H9 (cell line): ENCODE measurements around the gene PDE8A. TPM values are rescaled to one million over a fixed set of nuclear protein-coding genes. Genes with fewer than 3 reads are reported as not detected.

ENCODE experiments used
- DNase-seq: peaks from one replicate; pipeline ENCODE4 v3.0.0-alpha.2; 2017
- H2AFZ ChIP-seq: one replicate; pipeline ENCODE4 v1.6.1; 2013; ENCODE audit warnings: mild to moderate bottlenecking, low read length, control low read depth, moderate library complexity
- H2AK5ac ChIP-seq: 2 replicates; pipeline ENCODE4 v1.6.1; 2013; ENCODE audit warnings: low read length, control low read depth, mixed read lengths; ENCODE audit not compliant: insufficient read length
- H2BK120ac ChIP-seq: one replicate; pipeline ENCODE4 v1.6.1; 2013; ENCODE audit warnings: low read depth, mild to moderate bottlenecking, low read length, control low read depth, inconsistent platforms; ENCODE audit not compliant: poor library complexity, severe bottlenecking
- H2BK12ac ChIP-seq: 2 replicates; pipeline ENCODE4 v1.6.1; 2013; ENCODE audit warnings: low read length, control low read depth, mixed read lengths, low read depth; ENCODE audit not compliant: insufficient read length
- H2BK15ac ChIP-seq: 2 replicates; pipeline ENCODE4 v1.6.1; 2013; ENCODE audit warnings: low read depth, low read length, control low read depth
- H2BK20ac ChIP-seq: one replicate; pipeline ENCODE4 v1.6.1; 2013; ENCODE audit warnings: low read depth, mild to moderate bottlenecking, low read length, control low read depth, inconsistent platforms; ENCODE audit not compliant: poor library complexity, severe bottlenecking
- H2BK5ac ChIP-seq: 2 replicates; pipeline ENCODE4 v1.6.1; 2013; ENCODE audit warnings: low read length, control low read depth, mixed read lengths; ENCODE audit not compliant: insufficient read length
- H3K14ac ChIP-seq: 2 replicates; pipeline ENCODE4 v1.6.1; 2013; ENCODE audit warnings: low read length, control low read depth; ENCODE audit not compliant: insufficient read depth
- H3K18ac ChIP-seq: 2 replicates; pipeline ENCODE4 v1.6.1; 2013; ENCODE audit warnings: low read depth, mild to moderate bottlenecking, mixed read lengths, low read length, control low read depth; ENCODE audit not compliant: insufficient read length
- H3K23ac ChIP-seq: 2 replicates; pipeline ENCODE4 v1.6.1; 2013; ENCODE audit warnings: low read length, control low read depth, mixed read lengths, low read depth; ENCODE audit not compliant: insufficient read length
- H3K23me2 ChIP-seq: 2 replicates; pipeline ENCODE4 v1.6.1; 2013; ENCODE audit warnings: low read depth, mild to moderate bottlenecking, mixed read lengths, low read length, control low read depth; ENCODE audit not compliant: insufficient read length, poor library complexity, severe bottlenecking
- H3K27ac ChIP-seq: 2 replicates; pipeline ENCODE4 v1.5.1; 2013; ENCODE audit warnings: low read length, control low read depth, mixed read lengths, low read depth; ENCODE audit not compliant: insufficient read length
- H3K27me3 ChIP-seq: 2 replicates; pipeline ENCODE4 v1.6.1; 2013; ENCODE audit warnings: low read length, control low read depth, inconsistent platforms; ENCODE audit not compliant: insufficient read depth
- H3K4ac ChIP-seq: 2 replicates; pipeline ENCODE4 v1.6.1; 2013; ENCODE audit warnings: low read depth, mild to moderate bottlenecking, control low read depth, inconsistent platforms, low read length, moderate library complexity
- H3K4me1 ChIP-seq: 2 replicates; pipeline ENCODE4 v1.6.1; 2013; ENCODE audit warnings: low read length, control low read depth, inconsistent platforms; ENCODE audit not compliant: insufficient read depth
- H3K4me2 ChIP-seq: 2 replicates; pipeline ENCODE4 v1.6.1; 2013; ENCODE audit warnings: low read length, control low read depth, mixed read lengths; ENCODE audit not compliant: insufficient read length, insufficient read depth
- H3K56ac ChIP-seq: 2 replicates; pipeline ENCODE4 v1.6.1; 2013; ENCODE audit warnings: low read depth, mild to moderate bottlenecking, mixed read lengths, low read length, control low read depth; ENCODE audit not compliant: insufficient read length
- H3K79me1 ChIP-seq: 2 replicates; pipeline ENCODE4 v1.6.1; 2013; ENCODE audit warnings: low read depth, mild to moderate bottlenecking, moderate library complexity, low read length, control low read depth, inconsistent platforms; ENCODE audit not compliant: insufficient read depth, poor library complexity, severe bottlenecking
- H3K79me2 ChIP-seq: 2 replicates; pipeline ENCODE4 v1.6.1; 2013; ENCODE audit warnings: low read length, control low read depth, inconsistent platforms; ENCODE audit not compliant: insufficient read depth
- H3K9ac ChIP-seq: 2 replicates; pipeline ENCODE4 v1.6.1; 2013; ENCODE audit warnings: low read length, control low read depth, mixed read lengths; ENCODE audit not compliant: insufficient read length; ENCODE audit errors: extremely low read depth
- H3K9me3 ChIP-seq: one replicate; pipeline ENCODE4 v1.6.1; 2013; ENCODE audit warnings: low read depth, low read length, inconsistent platforms; ENCODE audit not compliant: control insufficient read depth
- H3T11ph ChIP-seq: one replicate; pipeline ENCODE4 v1.6.1; 2013; ENCODE audit warnings: mild to moderate bottlenecking, low read length, control low read depth, inconsistent platforms
- H4K20me1 ChIP-seq: one replicate; pipeline ENCODE4 v1.6.1; 2013; ENCODE audit not compliant: control insufficient read depth, insufficient read length, insufficient read depth
- H4K5ac ChIP-seq: 2 replicates; pipeline ENCODE4 v1.6.1; 2013; ENCODE audit warnings: low read depth, mild to moderate bottlenecking, mixed read lengths, low read length, control low read depth; ENCODE audit not compliant: insufficient read length
- H4K8ac ChIP-seq: replicated peaks from 2 replicates; pipeline ENCODE4 v1.6.1; 2013; ENCODE audit warnings: low read length, control low read depth, mixed read lengths, low read depth; ENCODE audit not compliant: insufficient read length
- H4K91ac ChIP-seq: 2 replicates; pipeline ENCODE4 v1.6.1; 2013; ENCODE audit warnings: low read depth, mild to moderate bottlenecking, moderate library complexity, mixed read lengths, low read length, control low read depth; ENCODE audit not compliant: insufficient read length
- H3K27ac Mint-ChIP-seq, 3 experiments: 2 replicates in 2 of 3; 3 replicates in 1 of 3; pipeline ENCODE4 v1.8.0; 2020 to 2021; ENCODE audit warnings: mixed read lengths in 3 of 3, mild to moderate bottlenecking in 1 of 3, moderate library complexity in 1 of 3
- H3K27me3 Mint-ChIP-seq: 2 replicates; pipeline ENCODE4 v1.8.0; 2021; ENCODE audit warnings: low read depth, mild to moderate bottlenecking, moderate library complexity, mixed read lengths
- H3K36me3 Mint-ChIP-seq, 3 experiments: 2 replicates in 2 of 3; 3 replicates in 1 of 3; pipeline ENCODE4 v1.8.0; 2020 to 2021; ENCODE audit warnings: low read depth in 3 of 3, mixed read lengths in 3 of 3; ENCODE audit not compliant: insufficient read depth in 1 of 3
- H3K4me1 Mint-ChIP-seq, 2 experiments: 2 replicates each; pipeline ENCODE4 v1.8.0; 2020; ENCODE audit warnings: mixed read lengths in 2 of 2
- H3K4me3 Mint-ChIP-seq, 2 experiments: 2 replicates in 1 of 2; 3 replicates in 1 of 2; pipeline ENCODE4 v1.8.0; 2020 to 2021; ENCODE audit warnings: mild to moderate bottlenecking in 2 of 2, mixed read lengths in 2 of 2, moderate library complexity in 1 of 2
- H3K9me3 Mint-ChIP-seq, 2 experiments: 2 replicates in 1 of 2; 3 replicates in 1 of 2; pipeline ENCODE4 v1.8.0; 2020; ENCODE audit warnings: mild to moderate bottlenecking in 2 of 2, mixed read lengths in 2 of 2, moderate library complexity in 1 of 2
- WGBS: extraction: QIAGEN DNeasy Blood & Tissue Kit; methylation state at CpG from one replicate; pipeline ENCODE4 v1.1.7; 2013; ENCODE audit warnings: missing lambda C conversion rate, low lambda C conversion rate, mixed read lengths; ENCODE audit not compliant: insufficient read length; ENCODE audit errors: extremely low coverage; 5-methylcytosine and 5-hydroxymethylcytosine counted together
- total RNA-seq: library from RNA; stranded (reverse); gene quantifications from 2 replicates; pipeline ENCODE4 v1.2.1, GENCODE V29; 2021
- TF ChIP-seq, protein P1 (sequence below): fragments of 200-600 bp; sonication (generic); conservative IDR thresholded peaks from 3 replicates; pipeline ENCODE4 v1.8.0; 2021; ENCODE audit warnings: antibody characterized with exemption, mild to moderate bottlenecking

The PDE8A gene
- total RNA-seq, 1 experiment from 2014 or later, result 9.3 TPM

DNA sequence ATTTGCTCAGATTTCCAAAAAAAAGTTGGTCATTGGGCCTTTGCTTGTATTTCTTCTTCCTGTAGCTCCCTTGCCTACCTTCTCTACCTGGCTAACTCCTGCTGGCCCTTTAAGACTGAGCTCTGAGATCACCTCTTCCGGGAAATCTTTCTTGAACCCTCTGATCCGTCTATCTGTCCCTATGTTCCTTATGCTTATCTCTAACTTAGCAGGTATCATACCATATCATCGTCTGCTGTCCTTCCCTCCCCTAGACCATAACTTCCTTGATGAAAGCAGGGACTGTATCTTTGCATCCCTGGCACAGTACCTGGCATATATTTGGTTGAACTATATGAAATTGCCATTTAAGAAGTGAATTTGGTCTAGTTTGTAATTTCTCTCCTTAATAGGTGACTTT, 42.3 kb downstream of the PDE8A start:
- Histone ChIP-seq H4K5ac (no peak overlapping the region), H3K4me1 (peaks cover 3% of the 10 kb centered on the region), H3K79me2 (no peaks in the 10 kb centered on the region), H2BK12ac (no peak overlapping the region), H3K79me1 (peaks cover 3% of the 10 kb centered on the region), H2BK20ac (no peak overlapping the region), H3K56ac (no peak overlapping the region), H3K23me2 (no peaks in the 10 kb centered on the region), H2AFZ (no peak overlapping the region), H3K27me3 (no peaks in the 10 kb centered on the region), H3K9me3 (no peaks in the 10 kb centered on the region), H2BK15ac (no peak overlapping the region), H3K4me2 (no peak overlapping the region), H4K20me1 (no peaks in the 10 kb centered on the region), H3K27ac (no peak overlapping the region), H3T11ph (no peak overlapping the region), H2BK5ac (no peak overlapping the region), H2BK120ac (no peak overlapping the region), H3K9ac (no peak overlapping the region), H3K4ac (no peak overlapping the region), H3K23ac (no peak overlapping the region), H3K14ac (no peak overlapping the region), H4K91ac (no peak overlapping the region), H2AK5ac (no peak overlapping the region), H4K8ac (no peak overlapping the region), H3K18ac (no peak overlapping the region)
- Mint-ChIP-seq H3K36me3 (no peaks in the 10 kb centered on the region), H3K4me1 (peaks cover 22 to 32% of the 10 kb centered on the region in 2 experiments), H3K4me3 (no peak overlapping the region), H3K27me3 (no peaks in the 10 kb centered on the region), H3K27ac (no peak overlapping the region), H3K9me3 (no peaks in the 10 kb centered on the region)
- no CpG with 5 or more reads among the region's 3 CpGs for WGBS
- no peak for DNase-seq
- TF ChIP-seq, protein P1, sequence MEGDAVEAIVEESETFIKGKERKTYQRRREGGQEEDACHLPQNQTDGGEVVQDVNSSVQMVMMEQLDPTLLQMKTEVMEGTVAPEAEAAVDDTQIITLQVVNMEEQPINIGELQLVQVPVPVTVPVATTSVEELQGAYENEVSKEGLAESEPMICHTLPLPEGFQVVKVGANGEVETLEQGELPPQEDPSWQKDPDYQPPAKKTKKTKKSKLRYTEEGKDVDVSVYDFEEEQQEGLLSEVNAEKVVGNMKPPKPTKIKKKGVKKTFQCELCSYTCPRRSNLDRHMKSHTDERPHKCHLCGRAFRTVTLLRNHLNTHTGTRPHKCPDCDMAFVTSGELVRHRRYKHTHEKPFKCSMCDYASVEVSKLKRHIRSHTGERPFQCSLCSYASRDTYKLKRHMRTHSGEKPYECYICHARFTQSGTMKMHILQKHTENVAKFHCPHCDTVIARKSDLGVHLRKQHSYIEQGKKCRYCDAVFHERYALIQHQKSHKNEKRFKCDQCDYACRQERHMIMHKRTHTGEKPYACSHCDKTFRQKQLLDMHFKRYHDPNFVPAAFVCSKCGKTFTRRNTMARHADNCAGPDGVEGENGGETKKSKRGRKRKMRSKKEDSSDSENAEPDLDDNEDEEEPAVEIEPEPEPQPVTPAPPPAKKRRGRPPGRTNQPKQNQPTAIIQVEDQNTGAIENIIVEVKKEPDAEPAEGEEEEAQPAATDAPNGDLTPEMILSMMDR, result no peak
